PC-3 (cell line): Measurements from ENCODE around the gene AK8. TPM values are rescaled to one million over a fixed set of nuclear protein-coding genes. Genes with fewer than 3 reads are reported as not detected.

ENCODE experiments used
- ATAC-seq: fragments of 200-7000 bp; cut with Tn5 transposase; 2 replicates; pipeline ENCODE4 v1.9.1; 2020; ENCODE audit warnings: mild to moderate bottlenecking, moderate library complexity
- BruUV-seq: library from RNA; stranded (reverse); fragments of 400-500 nt; replicated peaks from 2 replicates; lab custom pipeline; 2021; lab: Mats Ljungman, UMichigan
- CTCF ChIA-PET: fragments of 300-600 bp; sonication (Branson Sonifier 250); formaldehyde crosslinking; loops from one replicate; lab custom pipeline; 2022; ENCODE audit warnings: antibody characterized with exemption; lab: Charles Lee
- POLR2A ChIA-PET: fragments of 300-600 bp; sonication (Branson Sonifier 250); formaldehyde crosslinking; loops from one replicate; lab custom pipeline; 2022; ENCODE audit warnings: antibody characterized with exemption; ENCODE audit not compliant: unreplicated experiment; lab: Charles Lee
- DNase-seq: peaks from one replicate; pipeline ENCODE4 v3.0.0-alpha.2; 2015
- H2AFZ ChIP-seq: fragments of 300-600 bp; sonication (generic); 2 replicates; pipeline ENCODE4 v1.6.0; 2016; ENCODE audit warnings: antibody characterized with exemption, low read length
- H3F3A ChIP-seq: fragments of 300-600 bp; sonication (generic); one replicate; pipeline ENCODE4 v1.6.0; 2017; ENCODE audit warnings: antibody characterized with exemption, low read length, control low read depth, mild to moderate bottlenecking; ENCODE audit not compliant: unreplicated experiment
- H3K27ac ChIP-seq: fragments of 300-600 bp; sonication (generic); 2 replicates; pipeline ENCODE4 v1.5.1; 2016; ENCODE audit warnings: mild to moderate bottlenecking, low read length
- H3K27me3 ChIP-seq: fragments of 300-600 bp; sonication (generic); 2 replicates; pipeline ENCODE4 v1.6.1; 2016; ENCODE audit warnings: low read length, mixed read lengths
- H3K36me3 ChIP-seq: fragments of 300-600 bp; sonication (generic); 2 replicates; pipeline ENCODE4 v1.6.1; 2016; ENCODE audit warnings: low read depth, mixed run types, low read length, mixed read lengths
- H3K4me1 ChIP-seq: fragments of 300-600 bp; sonication (generic); 2 replicates; pipeline ENCODE4 v1.5.1; 2016; ENCODE audit warnings: low read length; ENCODE audit not compliant: insufficient read depth
- H3K4me2 ChIP-seq: fragments of 300-600 bp; sonication (generic); 2 replicates; pipeline ENCODE4 v1.6.0; 2016; ENCODE audit warnings: low read length
- H3K4me3 ChIP-seq: fragments of 300-600 bp; sonication (generic); 2 replicates; pipeline ENCODE4 v1.5.1; 2016; ENCODE audit warnings: mild to moderate bottlenecking, low read length, mixed read lengths
- H3K79me2 ChIP-seq: fragments of 300-600 bp; sonication (generic); 2 replicates; pipeline ENCODE4 v1.6.1; 2017; ENCODE audit warnings: low read length, mixed read lengths
- H3K9ac ChIP-seq: fragments of 300-600 bp; sonication (generic); 2 replicates; pipeline ENCODE4 v1.6.0; 2016; ENCODE audit warnings: mild to moderate bottlenecking, low read length
- H3K9me2 ChIP-seq: fragments of 300-600 bp; sonication (generic); replicated peaks from 2 replicates; pipeline ENCODE4 v1.6.1; 2016; ENCODE audit warnings: mixed run types, low read length, mixed read lengths
- H3K9me3 ChIP-seq: fragments of 300-600 bp; sonication (generic); 2 replicates; pipeline ENCODE4 v1.6.1; 2016; ENCODE audit warnings: low read length, mixed read lengths
- H4K20me1 ChIP-seq: fragments of 300-600 bp; sonication (generic); 2 replicates; pipeline ENCODE4 v1.6.1; 2016; ENCODE audit warnings: low read length, mixed read lengths
- EZH2 ChIP-seq: fragments of 300-600 bp; sonication (generic); IDR thresholded peaks from one replicate; pipeline ENCODE4 v1.6.1; 2017; ENCODE audit warnings: antibody characterized with exemption, mild to moderate bottlenecking, low read length; ENCODE audit not compliant: unreplicated experiment
- EZH2phosphoT487 ChIP-seq: fragments of 300-600 bp; sonication (generic); IDR thresholded peaks from 2 replicates; pipeline ENCODE4 v1.6.1; 2018; ENCODE audit warnings: mild to moderate bottlenecking, antibody characterized with exemption, low read length, borderline replicate concordance
- intact Hi-C: fragments of 100-400 bp; cut with micrococcal nuclease; formaldehyde crosslinking; loops from 2 replicates; pipeline ENCODE4 v1.9.0; 2023
- total RNA-seq: library from RNA; depleted of rRNA; stranded (reverse); fragments of >200 nt; gene quantifications from 2 replicates; pipeline ENCODE4 v1.2.3, GENCODE V29; 2014
- TF ChIP-seq, protein P1 (sequence below): fragments of 300-600 bp; sonication (generic); conservative IDR thresholded peaks from 2 replicates; pipeline ENCODE4 v1.5.1; 2017; ENCODE audit warnings: antibody characterized with exemption, low read depth, mild to moderate bottlenecking, low read length

The AK8 gene
- total RNA-seq, 1 experiment from 2014 or later, result 0.55 TPM

DNA sequence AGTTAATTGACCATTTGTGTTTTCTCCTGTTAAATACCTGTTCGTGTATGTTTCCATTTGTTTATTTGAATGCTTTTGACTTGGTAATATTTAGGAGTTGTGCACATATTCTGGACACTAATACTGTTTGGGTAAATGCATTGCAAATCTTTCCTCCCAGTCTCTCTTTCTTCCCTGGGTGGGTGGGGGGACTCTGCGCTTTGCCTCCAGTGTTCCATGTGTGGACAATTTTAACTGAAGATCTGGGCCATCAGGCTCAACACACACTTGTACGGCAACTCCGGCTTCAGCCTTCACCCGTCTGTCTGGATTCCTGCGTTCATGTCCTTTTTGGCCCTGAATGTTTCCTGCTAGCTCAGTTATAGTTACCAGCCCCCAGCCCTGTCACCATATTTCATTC, 167.8 kb downstream of the AK8 start:
- intact Hi-C loops, result no loop called here
- BruUV-seq, result no TSS peak
- ChIA-PET POLR2A (no interaction called here), CTCF (no interaction called here)
- no peaks in the 10 kb centered on the region for H3K27me3 ChIP-seq
- no peak for DNase-seq
- no peaks in the 10 kb centered on the region for H3K9me3 ChIP-seq
- no peak overlapping the region for H3K4me2 ChIP-seq
- H3K9me2 ChIP-seq, result no peaks in the 10 kb centered on the region
- H3K27ac ChIP-seq, result no peak overlapping the region
- H3F3A ChIP-seq, result no peaks in the 10 kb centered on the region
- TF ChIP-seq, protein P1, sequence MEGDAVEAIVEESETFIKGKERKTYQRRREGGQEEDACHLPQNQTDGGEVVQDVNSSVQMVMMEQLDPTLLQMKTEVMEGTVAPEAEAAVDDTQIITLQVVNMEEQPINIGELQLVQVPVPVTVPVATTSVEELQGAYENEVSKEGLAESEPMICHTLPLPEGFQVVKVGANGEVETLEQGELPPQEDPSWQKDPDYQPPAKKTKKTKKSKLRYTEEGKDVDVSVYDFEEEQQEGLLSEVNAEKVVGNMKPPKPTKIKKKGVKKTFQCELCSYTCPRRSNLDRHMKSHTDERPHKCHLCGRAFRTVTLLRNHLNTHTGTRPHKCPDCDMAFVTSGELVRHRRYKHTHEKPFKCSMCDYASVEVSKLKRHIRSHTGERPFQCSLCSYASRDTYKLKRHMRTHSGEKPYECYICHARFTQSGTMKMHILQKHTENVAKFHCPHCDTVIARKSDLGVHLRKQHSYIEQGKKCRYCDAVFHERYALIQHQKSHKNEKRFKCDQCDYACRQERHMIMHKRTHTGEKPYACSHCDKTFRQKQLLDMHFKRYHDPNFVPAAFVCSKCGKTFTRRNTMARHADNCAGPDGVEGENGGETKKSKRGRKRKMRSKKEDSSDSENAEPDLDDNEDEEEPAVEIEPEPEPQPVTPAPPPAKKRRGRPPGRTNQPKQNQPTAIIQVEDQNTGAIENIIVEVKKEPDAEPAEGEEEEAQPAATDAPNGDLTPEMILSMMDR, result no peak
- TF ChIP-seq EZH2 (no peak), EZH2phosphoT487 (no peak)
- no peak overlapping the region for H3K9ac ChIP-seq
- no peak overlapping the region for H3K4me3 ChIP-seq
- no peaks in the 10 kb centered on the region for H3K79me2 ChIP-seq
- H2AFZ ChIP-seq, result no peak overlapping the region
- H3K4me1 ChIP-seq, result no peaks in the 10 kb centered on the region
- no peak for ATAC-seq
- no peaks in the 10 kb centered on the region for H3K36me3 ChIP-seq
- no peaks in the 10 kb centered on the region for H4K20me1 ChIP-seq

DNA sequence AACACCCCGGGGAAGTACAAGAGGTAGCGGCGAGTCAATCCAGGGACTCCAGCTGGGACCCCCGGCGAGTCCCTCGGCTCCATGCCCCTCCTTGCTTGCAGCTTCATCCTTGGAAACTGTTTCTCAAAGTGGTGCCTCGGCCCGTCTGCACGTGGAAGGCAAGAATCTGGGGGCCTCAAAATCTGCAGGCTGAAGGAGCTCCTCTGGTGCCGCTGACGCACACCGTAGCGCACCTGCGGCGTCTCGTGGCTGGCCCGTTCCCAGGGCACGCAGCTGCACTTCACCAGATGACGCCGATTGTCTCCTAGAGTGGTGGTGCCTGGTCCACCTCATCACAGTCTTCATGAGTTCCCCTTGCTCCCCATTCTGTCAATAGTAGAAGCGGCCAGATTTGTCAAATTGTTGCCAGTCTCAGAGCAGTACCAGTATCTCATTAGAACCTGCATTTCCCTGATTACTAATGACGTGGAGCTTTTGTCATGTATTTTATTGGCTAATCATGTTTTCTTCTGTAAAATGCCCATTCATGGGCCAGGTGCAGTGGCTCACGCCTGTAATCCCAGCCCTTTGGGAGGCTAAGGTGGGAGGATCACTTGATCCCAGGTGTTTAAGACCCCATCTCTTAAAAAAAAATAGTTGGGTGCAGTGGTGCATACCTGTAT, 169.2 kb downstream of the AK8 start:
- Histone ChIP-seq H3K36me3 (no peaks in the 10 kb centered on the region), H3K4me2 (no peak overlapping the region), H3K9me3 (no peaks in the 10 kb centered on the region), H2AFZ (no peak overlapping the region), H3K27ac (no peak overlapping the region), H3F3A (no peaks in the 10 kb centered on the region), H3K79me2 (no peaks in the 10 kb centered on the region), H3K9ac (no peak overlapping the region), H3K27me3 (no peaks in the 10 kb centered on the region), H4K20me1 (no peaks in the 10 kb centered on the region), H3K9me2 (no peaks in the 10 kb centered on the region), H3K4me3 (no peak overlapping the region), H3K4me1 (no peaks in the 10 kb centered on the region)
- TF ChIP-seq EZH2phosphoT487 (no peak), EZH2 (no peak)
- TF ChIP-seq, protein P1, result no peak
- intact Hi-C loops, result no loop called here
- ChIA-PET POLR2A (no interaction called here), CTCF (no interaction called here)
- DNase-seq, result no peak
- BruUV-seq, result no TSS peak
- ATAC-seq, result no peak

DNA sequence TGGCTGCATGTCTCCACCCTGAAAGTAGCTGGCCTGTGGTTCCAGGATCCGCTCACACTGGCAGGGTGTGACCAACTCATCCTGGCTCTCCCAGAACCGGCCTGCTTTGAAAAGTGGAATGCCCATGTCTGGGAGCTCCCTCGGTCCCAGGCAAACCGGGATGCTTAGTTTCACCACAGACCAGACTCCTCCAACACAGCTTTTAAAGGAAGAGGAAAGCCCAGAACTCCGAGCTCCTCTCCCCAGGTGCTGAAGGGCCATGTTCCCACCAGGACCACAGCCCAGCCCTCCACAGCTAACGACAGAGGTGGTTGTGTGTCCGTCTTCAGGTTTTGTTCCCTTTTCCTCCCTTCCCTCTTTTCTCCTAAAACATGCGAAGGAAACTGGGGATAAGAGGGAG, 169.8 kb downstream of the AK8 start:
- TF ChIP-seq, protein P1, result no peak
- TF ChIP-seq EZH2phosphoT487 (no peak), EZH2 (no peak)
- BruUV-seq, result no TSS peak
- Histone ChIP-seq H4K20me1 (no peaks in the 10 kb centered on the region), H3K27ac (no peak overlapping the region), H3K9me2 (no peaks in the 10 kb centered on the region), H3K9me3 (no peaks in the 10 kb centered on the region; the same call in 1 of the 2 replicates), H3F3A (peaks cover under 1% of the 10 kb centered on the region), H2AFZ (no peak overlapping the region), H3K4me3 (no peak overlapping the region), H3K4me1 (0 out of 2 replicates have a peak, but pooled peaks cover under 1% of the 10 kb centered on the region), H3K36me3 (no peaks in the 10 kb centered on the region), H3K79me2 (no peaks in the 10 kb centered on the region), H3K4me2 (no peak overlapping the region), H3K9ac (no peak overlapping the region), H3K27me3 (no peaks in the 10 kb centered on the region)
- intact Hi-C loops, result no loop called here
- CTCF ChIA-PET, result no interaction called here
- POLR2A ChIA-PET, result no interaction called here
- ATAC-seq, result no peak
- no peak for DNase-seq
